HG02884 (cell line): ENCODE data around the gene TBC1D17.

Experiments used
- ATAC-seq: cut with Tn5 transposase; IDR thresholded peaks from one replicate; pipeline ENCODE4 v1.9.1; 2021; ENCODE audit warnings: mild to moderate bottlenecking, moderate library complexity; ENCODE audit not compliant: unreplicated experiment

Gene TBC1D17

GRCh38 chr19:49847731-49848696 lies 29.5 kb upstream of the TBC1D17 start:
- no peak for ATAC-seq

DNA sequence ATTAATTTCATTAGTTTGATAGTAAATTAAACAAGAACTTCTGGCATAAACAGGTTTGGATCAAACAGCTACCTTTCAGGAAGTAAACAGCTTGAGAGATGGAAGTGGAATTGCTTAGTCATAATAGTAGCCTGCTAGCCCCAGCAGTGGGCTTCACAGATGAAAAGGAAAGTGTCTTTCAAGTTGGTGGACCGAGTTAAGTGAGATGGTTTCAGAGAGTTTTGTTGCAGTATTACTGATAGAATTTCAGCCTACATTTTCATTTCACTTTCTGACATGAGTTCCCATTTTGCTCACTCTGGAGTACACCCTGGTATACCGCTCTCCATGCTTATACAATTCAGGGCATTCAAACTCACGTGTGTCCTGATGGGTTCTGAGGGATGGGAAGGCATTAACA lies 28.6 kb upstream of the TBC1D17 start:
- ATAC-seq, result no peak

- ATAC-seq, result no peak
Measured at GRCh38 chr19:49849433-49850220, 27.9 kb upstream of the TBC1D17 start.

DNA sequence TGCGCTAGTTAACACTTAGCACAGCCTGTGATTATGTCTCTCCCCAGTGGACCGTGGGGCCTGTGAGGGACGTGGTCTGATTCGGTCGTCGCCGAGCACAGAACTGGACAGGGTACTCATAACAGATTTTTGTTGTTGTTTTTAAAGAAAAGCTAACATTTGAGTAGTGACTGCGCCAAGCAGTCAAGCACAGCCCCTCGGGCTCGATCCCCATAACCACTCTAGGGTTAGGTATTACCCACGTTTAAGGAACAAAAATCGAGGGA lies 27.3 kb upstream of the TBC1D17 start:
- no peak for ATAC-seq

DNA sequence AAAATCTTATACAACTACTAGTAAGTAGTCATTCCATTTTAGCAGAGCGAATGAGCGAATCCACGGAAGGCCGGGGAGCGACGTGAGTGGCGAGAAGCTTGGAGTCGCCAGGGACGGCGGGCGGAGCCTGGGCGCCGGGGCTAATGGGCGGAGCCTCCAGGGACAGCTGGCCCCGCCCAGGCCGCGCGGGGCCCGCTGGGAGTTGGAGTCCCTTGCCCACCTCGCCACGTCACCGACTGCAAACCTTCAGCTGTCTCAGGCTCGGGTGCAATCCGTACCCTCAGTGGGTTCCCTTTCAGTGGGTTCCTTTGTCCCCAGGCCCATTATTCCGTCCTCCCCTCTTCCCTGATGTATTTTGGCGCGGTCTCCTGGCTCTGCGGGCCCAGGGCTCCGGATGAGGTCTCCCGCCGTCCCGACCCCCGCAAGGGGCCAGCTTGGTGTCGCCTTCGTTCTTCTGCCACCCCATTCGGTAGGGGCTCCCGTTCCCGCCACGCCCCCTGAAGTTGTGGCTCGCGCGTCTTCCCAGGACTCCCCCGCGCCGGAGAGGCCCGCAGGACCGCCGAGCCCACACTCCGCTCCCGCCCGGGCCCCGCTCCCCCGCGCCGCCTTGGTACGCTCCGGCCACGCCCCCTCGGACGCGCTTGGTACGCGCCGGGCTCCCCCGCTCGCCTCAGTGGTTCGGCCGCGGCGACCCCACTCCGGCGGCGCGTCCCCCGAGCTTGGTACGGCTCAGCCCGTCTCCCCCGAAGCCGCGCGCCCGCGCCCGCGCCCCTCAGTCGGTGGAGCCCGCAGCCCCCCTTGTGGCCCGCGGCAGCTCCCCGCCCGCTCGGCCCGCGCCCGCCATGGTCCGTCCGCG lies 26.8 kb upstream of the TBC1D17 start, which contains the start of gene PTOV1:
PTOV1 (plus strand) TSS at position 673 of the 856 bp plus-strand sequence.
- ATAC-seq, result no peak

DNA sequence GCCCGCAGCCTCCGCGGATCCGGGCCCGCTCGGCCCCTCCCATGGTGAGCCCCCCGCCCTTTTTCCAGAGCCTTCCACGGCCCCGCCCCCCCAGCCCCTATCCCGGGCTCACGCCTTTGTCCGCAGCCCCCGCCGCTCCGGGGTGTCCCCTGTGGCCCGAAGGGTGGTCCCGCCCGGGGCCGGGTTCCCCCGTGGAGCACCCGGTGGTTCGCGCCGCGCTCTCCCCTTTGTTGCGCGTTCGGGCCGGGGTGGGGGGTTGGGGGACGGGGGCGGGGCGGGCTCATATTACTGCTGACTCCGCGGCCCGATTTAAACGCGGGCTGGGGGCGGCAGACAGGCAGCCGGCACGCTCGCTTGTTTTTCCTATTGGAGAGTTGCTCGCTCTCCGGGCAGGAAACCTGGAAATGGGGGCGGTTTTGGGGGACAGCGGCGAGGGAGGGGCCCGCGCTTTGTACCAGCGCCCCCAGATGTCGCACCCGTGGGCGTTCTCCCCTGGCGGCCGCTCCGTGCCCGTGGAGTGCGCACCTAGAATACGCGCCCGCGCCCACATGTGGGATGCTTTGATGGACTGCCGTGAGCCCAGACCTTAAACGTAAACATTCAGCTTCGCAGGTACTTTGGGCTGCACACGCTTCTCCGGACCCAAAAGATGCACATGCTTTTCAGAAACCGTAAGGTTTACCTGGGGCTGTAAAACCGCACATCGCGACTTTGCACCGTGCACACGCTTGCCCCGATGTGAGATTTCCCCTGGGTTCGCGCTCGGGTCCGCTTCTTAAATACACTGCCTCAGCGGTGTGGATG lies 25.8 kb upstream of the TBC1D17 start:
- ATAC-seq, result no peak

DNA sequence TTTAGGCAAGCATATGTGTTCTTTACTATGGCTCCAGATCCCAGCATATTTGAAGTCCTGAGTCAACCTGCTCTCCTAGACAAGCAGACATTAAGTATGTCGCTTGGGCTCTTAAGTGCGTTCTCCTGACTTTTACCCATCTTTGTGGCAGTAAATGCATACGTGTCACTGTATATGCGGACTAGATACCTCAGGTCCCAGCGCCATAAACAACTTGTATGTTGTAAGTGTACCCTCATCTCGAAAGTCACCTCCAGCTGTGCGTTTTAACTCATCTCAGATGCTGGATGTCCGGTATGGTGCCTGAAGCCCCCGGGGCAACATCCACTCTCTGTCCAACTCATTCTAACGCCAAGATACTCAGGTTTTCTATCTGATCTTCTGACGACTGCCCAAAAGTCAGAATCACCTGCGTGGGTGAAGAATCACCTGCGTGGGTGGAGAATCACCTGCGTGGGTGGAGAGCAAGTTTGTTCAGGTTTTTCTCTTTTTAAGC lies 24.8 kb upstream of the TBC1D17 start:
- no peak for ATAC-seq

DNA sequence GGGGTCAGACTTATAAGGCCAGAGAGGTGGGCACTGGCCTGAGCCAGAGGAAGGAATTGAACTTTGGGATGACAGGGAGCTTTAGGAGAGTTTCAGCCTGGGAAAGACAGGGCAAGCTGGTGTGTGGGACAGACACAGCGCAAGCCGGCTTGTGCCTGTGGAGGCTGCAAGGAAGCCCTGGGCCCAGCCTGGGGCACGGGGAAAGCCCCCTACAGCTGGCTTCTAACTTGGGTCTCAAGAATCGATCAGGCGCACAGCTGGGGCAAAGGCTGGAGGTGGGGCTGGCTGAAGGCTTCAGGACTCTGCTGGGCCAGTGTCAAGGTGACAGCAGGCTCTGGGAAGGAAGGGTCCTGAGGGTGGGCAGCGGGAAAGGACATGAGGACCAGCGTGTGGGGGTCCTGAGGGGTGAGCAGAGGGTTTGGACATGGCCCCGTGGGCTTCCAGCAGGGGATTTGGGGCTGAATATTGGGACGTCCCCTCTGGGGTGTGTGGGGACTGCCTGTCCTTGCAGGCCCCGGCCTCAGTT lies 23.6 kb upstream of the TBC1D17 start:
- no peak for ATAC-seq

DNA sequence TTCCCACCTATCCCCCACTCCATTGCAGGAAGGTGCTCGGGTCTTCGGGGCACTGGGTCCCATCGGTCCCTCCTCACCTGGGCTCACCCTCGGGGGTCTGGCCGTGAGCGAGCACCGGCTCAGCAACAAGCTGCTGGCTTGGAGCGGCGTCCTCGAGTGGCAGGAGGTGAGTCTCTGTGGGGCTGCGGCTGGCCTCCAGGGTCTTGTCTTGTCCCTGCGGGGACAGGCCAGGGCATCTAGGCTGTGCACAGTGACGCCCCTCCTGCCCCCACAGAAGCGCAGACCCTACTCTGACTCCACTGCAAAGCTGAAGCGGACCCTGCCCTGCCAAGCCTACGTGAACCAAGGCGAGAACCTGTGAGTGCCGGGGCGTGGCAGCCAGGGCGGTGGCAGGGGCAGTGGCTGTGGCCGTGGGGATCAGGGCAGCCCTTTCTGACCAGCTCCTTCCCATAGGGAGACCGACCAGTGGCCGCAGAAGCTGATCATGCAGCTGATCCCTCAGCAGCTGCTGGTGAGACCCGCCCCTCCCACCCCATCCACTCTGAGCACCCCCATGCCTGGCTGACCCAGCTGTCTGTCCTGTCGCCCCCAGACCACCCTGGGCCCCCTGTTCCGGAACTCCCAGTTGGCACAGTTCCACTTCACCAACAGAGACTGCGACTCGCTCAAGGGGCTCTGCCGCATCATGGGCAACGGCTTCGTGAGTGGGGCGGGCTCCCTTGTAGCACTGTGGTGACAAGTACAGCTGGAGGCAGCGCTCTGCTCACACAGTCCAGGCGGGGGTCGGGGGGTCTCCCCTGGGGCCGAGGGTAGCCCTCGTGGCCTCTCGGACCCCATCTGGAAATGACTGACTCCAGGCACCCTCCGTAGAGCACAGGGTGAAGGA lies 22.9 kb upstream of the TBC1D17 start:
- ATAC-seq, result no peak

DNA sequence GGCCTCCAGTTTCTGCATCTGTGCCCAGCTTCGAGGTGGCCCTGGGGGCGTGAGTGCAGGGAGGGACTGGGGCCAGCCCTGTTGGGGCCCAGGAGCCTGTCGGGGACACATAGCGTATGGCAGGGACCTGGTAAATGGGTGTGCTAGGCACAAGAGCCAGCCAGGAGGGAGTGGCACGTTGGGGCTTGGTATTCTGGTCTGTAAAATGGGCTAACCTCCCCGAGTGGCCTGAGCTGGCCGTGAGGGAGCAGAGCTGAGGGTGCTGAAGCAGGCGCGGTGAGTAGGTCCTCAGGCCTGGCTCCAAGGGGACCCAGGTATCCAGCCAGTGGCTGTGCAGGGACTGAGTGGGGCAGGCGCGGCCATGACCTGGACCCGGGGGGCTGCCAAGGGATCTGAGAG lies 22.2 kb upstream of the TBC1D17 start:
- no peak for ATAC-seq

- no peak for ATAC-seq
Measured at GRCh38 chr19:49855676-49856573, 21.6 kb upstream of the TBC1D17 start.

- ATAC-seq, result no peak
Measured at GRCh38 chr19:49856574-49857021, 20.9 kb upstream of the TBC1D17 start.

- no peak for ATAC-seq
Measured at GRCh38 chr19:49857061-49857837, 20.3 kb upstream of the TBC1D17 start.

DNA sequence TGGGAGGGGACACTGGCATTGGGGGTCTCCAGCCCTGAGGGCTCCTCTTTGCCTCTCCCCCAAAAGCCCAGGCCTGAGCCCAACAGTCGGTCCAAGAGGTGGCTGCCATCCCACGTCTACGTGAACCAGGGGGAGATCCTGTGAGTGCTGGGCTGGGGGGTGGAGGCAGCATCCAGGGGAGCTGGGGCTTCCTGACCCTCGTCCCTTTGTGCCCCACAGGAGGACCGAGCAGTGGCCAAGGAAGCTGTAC lies 19.7 kb upstream of the TBC1D17 start:
- no peak for ATAC-seq

DNA sequence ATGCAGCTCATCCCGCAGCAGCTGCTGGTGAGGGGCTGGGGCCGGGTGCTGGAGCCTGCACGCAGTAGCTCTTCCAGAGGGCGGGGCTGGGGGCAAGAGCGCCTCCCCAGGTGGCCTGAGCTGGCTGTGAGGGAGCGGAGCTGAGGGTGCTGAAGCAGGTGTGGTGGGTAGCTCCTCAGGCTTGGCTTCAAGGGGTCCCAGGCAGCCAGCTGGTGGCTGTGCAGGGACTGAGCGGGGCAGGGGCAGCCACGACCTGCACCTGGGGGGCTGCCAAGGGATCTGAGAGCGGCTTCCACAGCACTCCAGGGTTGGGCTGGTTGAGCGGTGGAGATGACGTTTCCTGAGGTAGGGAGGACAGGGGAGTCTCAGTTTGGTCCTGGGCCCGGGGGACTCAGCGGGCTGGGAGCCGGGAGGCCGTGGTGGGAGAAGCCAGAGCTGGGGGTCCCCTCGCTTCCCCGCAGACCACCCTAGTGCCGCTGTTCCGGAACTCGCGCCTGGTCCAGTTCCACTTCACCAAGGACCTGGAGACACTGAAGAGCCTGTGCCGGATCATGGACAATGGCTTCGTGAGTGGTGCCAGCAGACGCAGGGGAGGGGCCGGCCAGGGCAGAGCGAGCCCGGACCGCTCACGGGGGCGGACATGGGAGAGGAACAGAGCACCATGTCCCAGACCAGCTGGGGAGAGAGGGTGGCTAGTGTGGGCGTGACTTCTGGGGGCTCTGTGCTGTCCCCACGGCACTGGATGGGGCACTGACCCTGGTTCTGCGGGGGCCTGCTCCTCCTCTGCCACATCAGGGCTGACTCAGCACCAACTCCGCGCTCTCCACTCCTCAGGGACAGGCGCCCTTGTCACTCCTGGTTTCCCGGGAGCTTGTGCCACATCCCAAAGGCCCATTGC lies 19.2 kb upstream of the TBC1D17 start:
- no peak for ATAC-seq

- ATAC-seq, result no peak
Measured at GRCh38 chr19:49859682-49860335, 17.7 kb upstream of the TBC1D17 start.
